Hepatocyte (in vitro differentiated cells): ENCODE measurements around the gene KLHL12. TPM values are rescaled to one million over a fixed set of nuclear protein-coding genes. Genes with fewer than 3 reads are reported as not detected.
A peak's percentile ranks its signal among the peaks of the same experiment; 100 is the strongest.

Experiments
- DNase-seq: peaks from one replicate; pipeline ENCODE4 v3.0.0-alpha.2; 2016; ENCODE audit warnings: low spot score
- H2AFZ ChIP-seq: fragments of 200-600 bp; sonication (generic); 2 replicates; pipeline ENCODE4 v1.6.0; 2016; ENCODE audit warnings: antibody characterized with exemption, mild to moderate bottlenecking
- H3K27ac ChIP-seq: fragments of 200-600 bp; sonication (generic); 2 replicates; pipeline ENCODE4 v1.5.1; 2016; ENCODE audit warnings: mild to moderate bottlenecking
- H3K27me3 ChIP-seq: fragments of 200-600 bp; sonication (generic); 2 replicates; pipeline ENCODE4 v1.6.1; 2016
- H3K36me3 ChIP-seq: fragments of 200-600 bp; sonication (generic); replicated peaks from 2 replicates; pipeline ENCODE4 v1.5.1; 2016; ENCODE audit warnings: low read depth; ENCODE audit not compliant: insufficient read depth
- H3K4me1 ChIP-seq: fragments of 200-600 bp; sonication (generic); 2 replicates; pipeline ENCODE4 v1.5.1; 2016; ENCODE audit warnings: mild to moderate bottlenecking, moderate library complexity; ENCODE audit not compliant: insufficient read depth
- H3K4me2 ChIP-seq: fragments of 200-600 bp; sonication (generic); 2 replicates; pipeline ENCODE4 v1.6.0; 2016
- H3K4me3 ChIP-seq: fragments of 200-600 bp; sonication (generic); 2 replicates; pipeline ENCODE4 v1.5.1; 2016; ENCODE audit warnings: mild to moderate bottlenecking
- H3K79me2 ChIP-seq: fragments of 200-600 bp; sonication (generic); 2 replicates; pipeline ENCODE4 v1.6.0; 2017; ENCODE audit warnings: mild to moderate bottlenecking
- H3K9me2 ChIP-seq: fragments of 200-600 bp; sonication (generic); replicated peaks from 2 replicates; pipeline ENCODE4 v1.6.0; 2017; ENCODE audit warnings: mild to moderate bottlenecking; ENCODE audit not compliant: insufficient read depth
- H3K9me3 ChIP-seq: fragments of 200-600 bp; sonication (generic); 2 replicates; pipeline ENCODE4 v1.5.1; 2016; ENCODE audit warnings: low read depth, mild to moderate bottlenecking
- H4K20me1 ChIP-seq: fragments of 200-600 bp; sonication (generic); 2 replicates; pipeline ENCODE4 v1.6.0; 2016; ENCODE audit warnings: mild to moderate bottlenecking; ENCODE audit not compliant: insufficient read depth, poor library complexity, severe bottlenecking
- EZH2 ChIP-seq: fragments of 200-600 bp; sonication (generic); IDR thresholded peaks from 2 replicates; pipeline ENCODE4 v1.6.1; 2016; ENCODE audit warnings: antibody characterized with exemption, mild to moderate bottlenecking, borderline replicate concordance
- EZH2phosphoT487 ChIP-seq: fragments of 200-600 bp; sonication (generic); IDR thresholded peaks from one replicate; pipeline ENCODE4 v1.6.1; 2018; ENCODE audit warnings: antibody characterized with exemption, mild to moderate bottlenecking, low read depth, moderate library complexity; ENCODE audit not compliant: unreplicated experiment, severe bottlenecking
- WGBS: methylation state at CpG from one replicate; pipeline ENCODE4 v1.1.6; 2016; ENCODE audit warnings: low lambda C conversion rate; ENCODE audit errors: missing lambda C conversion rate; 5-methylcytosine and 5-hydroxymethylcytosine counted together
- polyA plus RNA-seq: library from polyadenylated mRNA; unstranded; fragments of >200 nt; fragmentation: Nextera tagmentation; extraction: Ambion mirVana; gene quantifications from 2 replicates; pipeline ENCODE4 v1.2.1, GENCODE V29; 2016
- total RNA-seq: library from RNA; depleted of rRNA; stranded (reverse); fragments of >200 nt; gene quantifications from 2 replicates; pipeline ENCODE4 v1.2.3, GENCODE V29; 2014
- TF ChIP-seq, protein P1 (sequence below): fragments of 200-600 bp; sonication (generic); IDR thresholded peaks from 2 replicates; pipeline ENCODE4 v1.5.1; 2016; ENCODE audit warnings: antibody characterized with exemption, mild to moderate bottlenecking; ENCODE audit not compliant: poor library complexity

KLHL12 gene
- total and polyA plus RNA-seq, 2 experiments from 2014 or later: 15.1 to 23.4 TPM

DNA sequence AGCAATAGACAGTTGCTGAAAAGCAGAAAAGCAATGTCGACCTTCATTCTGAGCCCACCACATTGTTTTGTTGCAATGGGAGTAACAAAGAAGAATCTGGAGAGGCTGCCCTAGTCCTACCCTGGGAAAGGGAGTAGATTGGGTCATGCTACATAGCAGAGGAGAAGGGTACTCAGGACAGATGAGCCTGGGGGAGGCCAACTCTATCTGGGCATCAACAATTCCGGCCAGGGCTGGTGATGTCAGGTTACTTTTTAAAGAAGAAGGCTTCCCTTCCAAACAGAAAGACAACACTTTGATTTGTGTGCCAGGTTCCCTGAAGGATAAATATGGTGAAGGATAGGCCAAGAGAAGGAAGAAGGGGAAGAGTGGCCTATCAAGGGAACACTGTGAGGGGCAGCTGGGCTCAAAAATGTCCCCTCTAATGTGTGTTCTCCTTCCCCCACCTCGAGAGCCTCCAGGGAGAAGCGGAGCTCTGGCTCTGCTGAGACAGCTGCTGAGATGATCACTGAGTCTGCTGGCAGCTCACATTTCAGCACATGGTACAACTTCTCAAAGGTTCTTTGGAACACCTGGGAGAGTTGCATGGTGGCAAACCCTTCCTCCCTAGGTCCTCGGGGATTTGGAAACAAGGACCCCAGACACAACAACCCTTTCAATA is 34.3 kb upstream of the KLHL12 start:
- 87% methylated on average over 5 of the region's 5 CpGs for WGBS
- Histone ChIP-seq H3K27ac (no peak overlapping the region), H3K4me3 (no peak overlapping the region), H3K36me3 (no peaks in the 10 kb centered on the region), H3K4me2 (no peak overlapping the region), H4K20me1 (peaks cover 12% of the 10 kb centered on the region), H3K79me2 (peaks cover 16% of the 10 kb centered on the region), H3K9me2 (no peaks in the 10 kb centered on the region), H3K9me3 (no peaks in the 10 kb centered on the region), H3K27me3 (no peaks in the 10 kb centered on the region), H2AFZ (no peak overlapping the region), H3K4me1 (peaks cover 16% of the 10 kb centered on the region)
- DNase-seq: no peak
- TF ChIP-seq, protein P1, sequence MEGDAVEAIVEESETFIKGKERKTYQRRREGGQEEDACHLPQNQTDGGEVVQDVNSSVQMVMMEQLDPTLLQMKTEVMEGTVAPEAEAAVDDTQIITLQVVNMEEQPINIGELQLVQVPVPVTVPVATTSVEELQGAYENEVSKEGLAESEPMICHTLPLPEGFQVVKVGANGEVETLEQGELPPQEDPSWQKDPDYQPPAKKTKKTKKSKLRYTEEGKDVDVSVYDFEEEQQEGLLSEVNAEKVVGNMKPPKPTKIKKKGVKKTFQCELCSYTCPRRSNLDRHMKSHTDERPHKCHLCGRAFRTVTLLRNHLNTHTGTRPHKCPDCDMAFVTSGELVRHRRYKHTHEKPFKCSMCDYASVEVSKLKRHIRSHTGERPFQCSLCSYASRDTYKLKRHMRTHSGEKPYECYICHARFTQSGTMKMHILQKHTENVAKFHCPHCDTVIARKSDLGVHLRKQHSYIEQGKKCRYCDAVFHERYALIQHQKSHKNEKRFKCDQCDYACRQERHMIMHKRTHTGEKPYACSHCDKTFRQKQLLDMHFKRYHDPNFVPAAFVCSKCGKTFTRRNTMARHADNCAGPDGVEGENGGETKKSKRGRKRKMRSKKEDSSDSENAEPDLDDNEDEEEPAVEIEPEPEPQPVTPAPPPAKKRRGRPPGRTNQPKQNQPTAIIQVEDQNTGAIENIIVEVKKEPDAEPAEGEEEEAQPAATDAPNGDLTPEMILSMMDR: no peak
- no peak for TF ChIP-seq EZH2phosphoT487
- TF ChIP-seq EZH2: no peak

DNA sequence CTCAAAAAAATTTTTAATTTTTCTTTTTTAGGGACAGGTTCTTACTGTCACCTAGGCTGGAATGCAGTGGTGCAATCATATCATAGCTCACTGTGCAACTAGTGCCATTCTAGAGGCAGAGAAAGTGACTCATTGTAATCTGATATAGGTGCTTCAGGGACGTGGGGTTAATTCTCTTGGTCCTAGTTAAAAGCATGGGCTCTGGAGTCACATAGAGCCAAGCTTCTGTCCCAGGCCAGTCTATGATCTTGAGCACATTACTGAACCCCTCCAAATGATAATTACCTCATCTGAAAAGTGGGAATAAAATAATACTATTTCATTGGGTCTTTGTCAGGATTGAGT is 32.2 kb upstream of the KLHL12 start:
- Histone ChIP-seq H3K4me2 (peak overlapping the region; percentile 84), H3K9me2 (no peaks in the 10 kb centered on the region), H2AFZ (no peak overlapping the region), H3K27ac (peak overlapping the region; percentile 70), H3K9me3 (no peaks in the 10 kb centered on the region), H3K4me1 (peaks cover 17% of the 10 kb centered on the region), H3K36me3 (no peaks in the 10 kb centered on the region), H3K4me3 (no peak overlapping the region), H4K20me1 (peaks cover 28% of the 10 kb centered on the region), H3K79me2 (peaks cover 37% of the 10 kb centered on the region), H3K27me3 (no peaks in the 10 kb centered on the region)
- peak; percentile 35 for DNase-seq
- WGBS: 15% methylated on average over 1 of the region's 1 CpG
- TF ChIP-seq EZH2 (no peak), EZH2phosphoT487 (no peak)
- TF ChIP-seq, protein P1: no peak

DNA sequence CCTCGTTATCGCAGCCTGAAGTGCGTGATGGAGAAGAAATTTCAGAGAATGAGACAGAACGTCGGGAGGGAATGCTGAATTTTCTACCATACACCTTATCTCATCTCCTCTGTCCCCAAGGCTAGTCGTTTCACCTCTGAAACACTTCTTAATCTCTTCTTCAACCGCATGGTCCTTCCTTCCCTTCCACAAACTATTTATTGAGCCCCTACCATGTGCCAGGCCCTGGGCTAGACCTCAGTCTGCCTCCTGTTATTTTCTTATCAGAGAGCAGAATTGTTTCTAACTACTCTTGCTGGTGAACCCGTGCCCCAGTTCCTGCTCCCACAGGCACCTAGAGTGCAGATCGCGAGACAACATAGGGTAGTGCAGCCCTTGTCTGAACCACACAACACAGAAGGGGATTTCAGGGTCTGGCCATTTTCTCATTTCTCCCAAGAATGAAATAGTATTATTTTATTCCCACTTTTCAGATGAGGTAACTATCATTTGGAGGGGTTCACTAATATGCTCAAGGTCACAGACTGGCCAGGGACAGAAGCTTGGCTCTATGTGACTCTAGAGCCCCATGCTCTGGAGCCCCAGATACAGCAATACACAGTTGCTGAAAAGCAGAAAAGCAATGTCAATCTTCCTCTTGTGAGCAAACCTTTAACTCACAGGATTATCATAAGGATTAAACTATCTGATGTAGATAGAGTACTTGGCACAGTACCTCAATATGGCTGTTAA is 31.7 kb upstream of the KLHL12 start:
- H3K4me3 ChIP-seq: peak overlapping the region; percentile 70
- TF ChIP-seq EZH2phosphoT487: no peak
- TF ChIP-seq EZH2: no peak
- TF ChIP-seq, protein P1: no peak
- DNase-seq: no peak
- H3K27ac ChIP-seq: peak overlapping the region; percentile 70
- H3K27me3 ChIP-seq: no peaks in the 10 kb centered on the region
- H3K36me3 ChIP-seq: no peaks in the 10 kb centered on the region
- peaks cover 32% of the 10 kb centered on the region for H4K20me1 ChIP-seq
- 8% methylated on average over 10 of the region's 10 CpGs for WGBS
- peak overlapping the region; percentile 84 for H3K4me2 ChIP-seq
- no peaks in the 10 kb centered on the region for H3K9me2 ChIP-seq
- H3K4me1 ChIP-seq: peaks cover 17% of the 10 kb centered on the region
- H3K9me3 ChIP-seq: no peaks in the 10 kb centered on the region
- peaks cover 43% of the 10 kb centered on the region for H3K79me2 ChIP-seq
- H2AFZ ChIP-seq: peak overlapping the region; percentile 69
